ENCODE measurements around the gene ZNRF1.

ZNRF1 gene

DNA sequence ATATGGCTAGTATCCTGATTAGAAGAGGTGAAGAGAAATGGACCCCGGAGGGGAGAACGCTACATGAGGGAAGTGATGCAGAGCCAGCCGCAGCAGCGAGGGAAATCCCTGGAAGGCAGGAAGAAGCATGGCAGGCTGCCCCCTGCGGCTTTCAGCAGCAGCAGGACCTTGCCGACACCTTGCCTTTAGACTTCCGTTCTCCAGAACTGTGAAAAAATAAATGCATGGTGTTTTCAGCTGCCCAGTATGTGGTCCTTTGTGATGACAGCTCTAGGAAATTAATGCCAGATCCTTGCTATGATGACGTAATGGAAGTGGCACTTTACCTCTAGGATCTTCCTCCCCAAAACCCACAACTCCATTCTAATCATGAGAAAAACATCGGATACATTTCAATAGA is 139.8 kb downstream of the ZNRF1 start:
- H3K27ac ChIP-seq = no peak overlapping the region

DNA sequence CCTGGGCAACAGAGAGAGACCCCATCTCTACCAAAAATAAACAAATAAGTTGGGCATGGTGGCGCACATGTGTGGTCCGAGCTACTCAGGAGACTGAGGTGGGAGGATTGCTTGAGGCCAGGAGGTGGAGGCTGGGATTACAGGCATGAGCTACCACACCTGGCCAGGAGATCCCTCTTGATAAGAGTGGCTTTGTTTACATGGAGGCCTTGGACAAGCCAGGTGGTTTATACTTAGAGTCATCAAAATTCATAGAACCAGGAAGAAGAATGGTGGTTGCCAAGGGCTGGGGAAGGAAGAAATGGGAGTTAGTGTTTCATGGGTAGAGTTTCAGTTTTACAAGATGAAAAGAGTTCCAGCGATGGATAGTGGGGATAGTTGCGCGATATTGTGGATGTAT is 140.7 kb downstream of the ZNRF1 start:
- Histone ChIP-seq H3K9ac (no peak overlapping the region), H3K4me3 (ENCODE audit: low read depth, low read length) (no peak overlapping the region), H3K27ac (no peak overlapping the region), H3K9me3 (ENCODE audit: control insufficient read depth, low read length) (no peaks in the 10 kb centered on the region), H3K79me2 (no peaks in the 10 kb centered on the region), H3K4me1 (no peaks in the 10 kb centered on the region), H3K36me3 (ENCODE audit: control insufficient read depth, insufficient read depth, low read length) (no peaks in the 10 kb centered on the region), H3K27me3 (ENCODE audit: control insufficient read depth, insufficient read depth, low read length) (no peaks in the 10 kb centered on the region), H3K4me2 (ENCODE audit: low read length) (no peak overlapping the region), H2AFZ (no peak overlapping the region)
- TF ChIP-seq, protein P1, sequence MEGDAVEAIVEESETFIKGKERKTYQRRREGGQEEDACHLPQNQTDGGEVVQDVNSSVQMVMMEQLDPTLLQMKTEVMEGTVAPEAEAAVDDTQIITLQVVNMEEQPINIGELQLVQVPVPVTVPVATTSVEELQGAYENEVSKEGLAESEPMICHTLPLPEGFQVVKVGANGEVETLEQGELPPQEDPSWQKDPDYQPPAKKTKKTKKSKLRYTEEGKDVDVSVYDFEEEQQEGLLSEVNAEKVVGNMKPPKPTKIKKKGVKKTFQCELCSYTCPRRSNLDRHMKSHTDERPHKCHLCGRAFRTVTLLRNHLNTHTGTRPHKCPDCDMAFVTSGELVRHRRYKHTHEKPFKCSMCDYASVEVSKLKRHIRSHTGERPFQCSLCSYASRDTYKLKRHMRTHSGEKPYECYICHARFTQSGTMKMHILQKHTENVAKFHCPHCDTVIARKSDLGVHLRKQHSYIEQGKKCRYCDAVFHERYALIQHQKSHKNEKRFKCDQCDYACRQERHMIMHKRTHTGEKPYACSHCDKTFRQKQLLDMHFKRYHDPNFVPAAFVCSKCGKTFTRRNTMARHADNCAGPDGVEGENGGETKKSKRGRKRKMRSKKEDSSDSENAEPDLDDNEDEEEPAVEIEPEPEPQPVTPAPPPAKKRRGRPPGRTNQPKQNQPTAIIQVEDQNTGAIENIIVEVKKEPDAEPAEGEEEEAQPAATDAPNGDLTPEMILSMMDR (IDR thresholded peaks at IDR 0.05) = no peak

More for the DNA sequence above, 139.8 kb downstream of the ZNRF1 start:
- H3K4me1 ChIP-seq = no peaks in the 10 kb centered on the region
- no peak overlapping the region for H2AFZ ChIP-seq
- TF ChIP-seq, protein P1 (IDR thresholded peaks at IDR 0.05) = no peak
- H3K4me2 ChIP-seq (ENCODE audit: low read length) = no peak overlapping the region
- H3K4me3 ChIP-seq (ENCODE audit: low read depth, low read length) = no peak overlapping the region
- no peaks in the 10 kb centered on the region for H3K79me2 ChIP-seq
- no peaks in the 10 kb centered on the region for H3K27me3 ChIP-seq (ENCODE audit: control insufficient read depth, insufficient read depth, low read length)
- no peaks in the 10 kb centered on the region for H3K36me3 ChIP-seq (ENCODE audit: control insufficient read depth, insufficient read depth, low read length)
- H3K9ac ChIP-seq = no peak overlapping the region
- H3K9me3 ChIP-seq (ENCODE audit: control insufficient read depth, low read length) = no peaks in the 10 kb centered on the region

DNA sequence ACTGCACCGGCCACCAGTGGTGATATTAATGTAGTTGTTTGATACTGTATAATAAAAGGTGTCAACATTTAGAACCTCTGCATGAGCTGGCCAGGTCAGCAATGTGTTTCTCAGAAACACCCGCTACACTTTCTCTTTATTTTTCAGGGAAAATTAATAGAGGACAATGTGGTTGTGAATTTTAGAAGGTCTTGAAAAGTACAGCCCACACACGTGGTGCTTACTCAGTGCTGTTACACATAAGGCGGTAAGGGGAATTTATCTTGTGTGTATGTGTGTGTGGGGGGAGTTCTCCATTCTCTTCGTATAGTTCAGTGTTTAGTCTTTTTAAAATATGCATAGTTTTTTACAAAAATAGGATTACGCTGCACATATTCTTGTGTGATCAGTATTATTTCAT is 145.1 kb downstream of the ZNRF1 start:
- H3K4me3 ChIP-seq (ENCODE audit: low read depth, low read length) = no peak overlapping the region
- H3K4me1 ChIP-seq = no peaks in the 10 kb centered on the region
- no peaks in the 10 kb centered on the region for H3K9me3 ChIP-seq (ENCODE audit: control insufficient read depth, low read length)
- no peaks in the 10 kb centered on the region for H3K79me2 ChIP-seq
- H3K4me2 ChIP-seq (ENCODE audit: low read length) = no peak overlapping the region
- H2AFZ ChIP-seq = no peak overlapping the region
- no peaks in the 10 kb centered on the region for H3K27me3 ChIP-seq (ENCODE audit: control insufficient read depth, insufficient read depth, low read length)
- TF ChIP-seq, protein P1 (IDR thresholded peaks at IDR 0.05) = no peak
- H3K36me3 ChIP-seq (ENCODE audit: control insufficient read depth, insufficient read depth, low read length) = no peaks in the 10 kb centered on the region
- H3K9ac ChIP-seq = no peak overlapping the region
- H3K27ac ChIP-seq = no peak overlapping the region

DNA sequence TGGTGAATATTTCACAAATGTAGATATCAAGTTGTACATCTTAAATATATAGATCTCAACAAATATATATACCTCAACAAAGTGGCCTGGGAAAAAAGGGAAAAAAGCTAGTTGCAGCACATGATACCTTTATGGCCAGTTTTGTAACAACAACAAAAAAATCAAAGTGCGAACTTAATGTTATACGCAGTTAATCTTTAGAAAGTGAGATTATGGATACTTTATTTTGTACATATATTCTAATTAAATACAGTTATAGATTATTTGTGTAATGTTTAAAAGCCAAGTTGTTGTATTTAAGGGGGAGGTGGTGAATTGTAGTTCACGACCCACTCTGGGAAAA is 149.1 kb downstream of the ZNRF1 start:
- no peaks in the 10 kb centered on the region for H3K36me3 ChIP-seq (ENCODE audit: control insufficient read depth, insufficient read depth, low read length)
- H3K4me1 ChIP-seq = no peaks in the 10 kb centered on the region
- H3K27me3 ChIP-seq (ENCODE audit: control insufficient read depth, insufficient read depth, low read length) = no peaks in the 10 kb centered on the region
- peak overlapping the region; percentile 99 for H2AFZ ChIP-seq
- no peaks in the 10 kb centered on the region for H3K79me2 ChIP-seq
- H3K27ac ChIP-seq = peak overlapping the region; percentile 95
- peak overlapping the region; percentile 96 for H3K4me3 ChIP-seq (ENCODE audit: low read depth, low read length)
- no peaks in the 10 kb centered on the region for H3K9me3 ChIP-seq (ENCODE audit: control insufficient read depth, low read length)
- no peak overlapping the region for H3K9ac ChIP-seq
- TF ChIP-seq, protein P1 (IDR thresholded peaks at IDR 0.05) = no peak
- peak overlapping the region; percentile 70 for H3K4me2 ChIP-seq (ENCODE audit: low read length)

DNA sequence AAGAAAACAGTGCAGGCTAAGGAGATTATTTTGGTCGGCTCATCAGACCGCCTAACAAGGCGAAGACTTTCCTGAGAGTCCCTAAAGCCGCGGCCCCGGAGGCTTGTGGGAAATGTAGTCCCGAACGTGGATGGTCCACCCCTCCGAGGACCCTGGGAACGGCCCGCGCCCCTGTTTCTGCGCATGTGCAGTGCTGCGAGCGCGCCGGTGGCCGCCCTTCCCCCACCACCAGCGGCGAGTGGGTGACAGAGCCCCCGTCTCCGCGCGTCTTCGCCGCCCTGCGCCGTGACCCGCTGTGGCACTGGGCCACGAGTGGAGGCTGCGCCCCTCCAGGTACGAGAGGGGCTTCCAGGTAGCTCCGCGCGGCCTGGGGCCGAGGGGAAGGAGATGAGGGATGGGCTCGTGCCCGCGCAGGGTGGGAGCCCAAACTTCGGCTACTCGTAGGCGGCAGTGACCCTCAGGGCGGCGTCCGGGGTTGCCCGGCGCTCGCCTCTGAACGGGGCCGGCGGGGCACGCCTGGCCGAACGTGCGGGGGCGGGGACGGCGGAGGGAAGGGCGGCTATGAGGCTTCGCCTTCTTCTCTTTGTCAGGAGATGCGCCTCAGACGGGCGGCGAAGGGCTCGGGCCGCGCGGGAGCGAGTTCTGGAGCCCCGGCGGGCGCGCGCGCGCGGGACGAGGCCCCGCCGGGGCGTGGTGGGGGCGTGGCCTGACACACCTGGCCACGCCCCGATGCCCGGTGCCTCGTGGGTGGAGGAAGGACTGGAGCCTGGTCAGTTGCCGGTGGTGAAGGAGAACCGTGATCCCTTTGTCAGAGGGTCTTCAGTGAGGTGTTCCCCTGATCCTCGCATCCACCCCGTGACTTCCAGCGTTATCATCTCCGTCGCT is 149.7 kb downstream of the ZNRF1 start, which contains the start of gene ZFP1:
TSS of gene ZFP1 (plus strand) at position 214 of the 885 bp plus-strand sequence. CDS start 4,428 bp downstream, outside the sequence.
- H3K9ac ChIP-seq = peak within 1 kb of the TSS; percentile 93

More for the DNA sequence above, 149.7 kb downstream of the ZNRF1 start, which contains the start of gene ZFP1:
- no peaks in the 10 kb centered on the region for H3K9me3 ChIP-seq (ENCODE audit: control insufficient read depth, low read length)
- H3K4me3 ChIP-seq (ENCODE audit: low read depth, low read length) = peak within 1 kb of the TSS; percentile 96
- peak within 1 kb of the TSS; percentile 95 for H3K27ac ChIP-seq
- no peaks in the 10 kb centered on the region for H3K27me3 ChIP-seq (ENCODE audit: control insufficient read depth, insufficient read depth, low read length)
- H3K36me3 ChIP-seq (ENCODE audit: control insufficient read depth, insufficient read depth, low read length) = no peaks in the 10 kb centered on the region
- TF ChIP-seq, protein P1 (IDR thresholded peaks at IDR 0.05) = no peak
- H3K79me2 ChIP-seq = no peaks in the 10 kb centered on the region
- peak within 1 kb of the TSS; percentile 70 for H3K4me2 ChIP-seq (ENCODE audit: low read length)
- peak within 1 kb of the TSS; percentile 99 for H2AFZ ChIP-seq
- no peaks in the 10 kb centered on the region for H3K4me1 ChIP-seq

Data from parathyroid adenoma (tissue), 2 donors.